Left ventricle myocardium inferior (tissue), 1 donor: ENCODE measurements around the gene SLC39A8. TPM values are rescaled to one million over a fixed set of nuclear protein-coding genes. Genes with fewer than 3 reads are reported as not detected.

Experiments
- DNase-seq: peaks from one replicate; pipeline ENCODE4 v3.0.0-alpha.2; 2020
- H3K27ac ChIP-seq: fragments of 200-600 bp; replicated peaks from 2 replicates; pipeline ENCODE4 v1.8.0; 2021
- H3K27me3 ChIP-seq: fragments of 200-600 bp; 2 replicates; pipeline ENCODE4 v1.8.0; 2021; ENCODE audit warnings: low read depth
- H3K36me3 ChIP-seq: fragments of 200-600 bp; 2 replicates; pipeline ENCODE4 v1.8.0; 2021
- H3K4me1 ChIP-seq: fragments of 200-600 bp; 2 replicates; pipeline ENCODE4 v1.8.0; 2021
- H3K4me3 ChIP-seq: fragments of 200-600 bp; 2 replicates; pipeline ENCODE4 v1.8.0; 2021; ENCODE audit warnings: mild to moderate bottlenecking, moderate library complexity
- H3K9me3 ChIP-seq: fragments of 200-600 bp; replicated peaks from 2 replicates; pipeline ENCODE4 v1.8.0; 2021
- CTCF ChIP-seq: fragments of 200-600 bp; IDR thresholded peaks from 2 replicates; pipeline ENCODE4 v1.8.0; 2021; ENCODE audit warnings: antibody characterized with exemption, mild to moderate bottlenecking, borderline replicate concordance
- intact Hi-C: fragments of 100-400 bp; cut with micrococcal nuclease; formaldehyde crosslinking; loops from one replicate; pipeline ENCODE4 v1.11.0; 2022
- total RNA-seq: library from RNA; stranded (reverse); fragmentation: NEBNext Ultra II Directional; extraction: Animal tissue kit (Norgen Biotek cat#: 25700); gene quantifications from one replicate; pipeline ENCODE4 v1.2.1, GENCODE V29; 2021
- donor health status: DM: no; HTN: yes; CAD: no; lungs with severe emphysema.

SLC39A8 gene
- total RNA-seq, 1 donor from 2014 or later, result 3.5 TPM

GRCh38 chr4:102312417-102312816, 32.9 kb downstream of the SLC39A8 start:
- no peaks in the 10 kb centered on the region for H3K4me1 ChIP-seq
- no peak overlapping the region for H3K27ac ChIP-seq
- intact Hi-C loops, result no loop called here
- H3K4me3 ChIP-seq, result no peak overlapping the region
- no peaks in the 10 kb centered on the region for H3K9me3 ChIP-seq
- H3K27me3 ChIP-seq, result no peaks in the 10 kb centered on the region
- TF ChIP-seq CTCF, result no peak
- no peak for DNase-seq
- H3K36me3 ChIP-seq, result no peaks in the 10 kb centered on the region

GRCh38 chr4:102311912-102312311, 33.4 kb downstream of the SLC39A8 start:
- Histone ChIP-seq H3K27ac (no peak overlapping the region), H3K4me1 (no peaks in the 10 kb centered on the region), H3K9me3 (no peaks in the 10 kb centered on the region), H3K27me3 (no peaks in the 10 kb centered on the region), H3K36me3 (no peaks in the 10 kb centered on the region), H3K4me3 (no peak overlapping the region)
- DNase-seq, result no peak
- intact Hi-C loops, result no loop called here
- TF ChIP-seq CTCF, result no peak

GRCh38 chr4:102311407-102311806, 33.9 kb downstream of the SLC39A8 start:
- Histone ChIP-seq H3K27me3 (no peaks in the 10 kb centered on the region), H3K9me3 (no peaks in the 10 kb centered on the region), H3K4me3 (no peak overlapping the region), H3K27ac (no peak overlapping the region), H3K36me3 (no peaks in the 10 kb centered on the region), H3K4me1 (no peaks in the 10 kb centered on the region)
- intact Hi-C loops, result no loop called here
- TF ChIP-seq CTCF, result no peak
- DNase-seq, result no peak

- TF ChIP-seq CTCF, result no peak
These were observed 37.1 kb downstream of the SLC39A8 start for GRCh38 chr4:102308032-102308799.

GRCh38 chr4:102305666-102306065, 39.6 kb downstream of the SLC39A8 start:
- DNase-seq, result no peak
- no peak overlapping the region for H3K27ac ChIP-seq
- TF ChIP-seq CTCF, result no peak
- H3K36me3 ChIP-seq, result no peaks in the 10 kb centered on the region
- intact Hi-C loops, result no loop called here
- no peaks in the 10 kb centered on the region for H3K9me3 ChIP-seq
- H3K27me3 ChIP-seq, result no peaks in the 10 kb centered on the region
- no peaks in the 10 kb centered on the region for H3K4me1 ChIP-seq
- H3K4me3 ChIP-seq, result no peak overlapping the region

More at GRCh38 chr4:102308032-102308799, 37.1 kb downstream of the SLC39A8 start:
- intact Hi-C loops, result no loop called here
- no peak for DNase-seq
- Histone ChIP-seq H3K27ac (no peak overlapping the region), H3K27me3 (no peaks in the 10 kb centered on the region), H3K36me3 (no peaks in the 10 kb centered on the region), H3K9me3 (no peaks in the 10 kb centered on the region), H3K4me1 (no peaks in the 10 kb centered on the region), H3K4me3 (no peak overlapping the region)
